Uterus (tissue), 4 donors: Measurements from ENCODE around the gene RAD51B. TPM values are rescaled to one million over a fixed set of nuclear protein-coding genes. Genes with fewer than 3 reads are reported as not detected.
A peak's percentile ranks its signal among the peaks of the same experiment; 100 is the strongest.

Experiments
- DNase-seq, 2 donors: peaks; one replicate each; pipeline ENCODE4 v3.0.0-alpha.2; 2019 to 2020
- H3K27ac ChIP-seq, 2 donors: fragments of 200-600 bp; sonication (generic); 1 replicate in 1 of 2; 2 replicates in 1 of 2; pipeline ENCODE4 v1.5.1; 2016 to 2018
- H3K27me3 ChIP-seq, 2 donors: fragments of 200-600 bp; sonication (generic); one replicate each; pipeline ENCODE4 v1.5.1; 2018 to 2019; ENCODE audit warnings: control low read depth in 1 of 2
- H3K36me3 ChIP-seq, 2 donors: fragments of 200-600 bp; sonication (generic); one replicate each; pipeline ENCODE4 v1.5.1; 2019; ENCODE audit warnings: control low read depth in 1 of 2
- H3K4me1 ChIP-seq, 2 donors: fragments of 200-600 bp; sonication (generic); one replicate each; pipeline ENCODE4 v1.5.1; 2018 to 2019; ENCODE audit warnings: control low read depth in 1 of 2
- H3K4me3 ChIP-seq, 2 donors: fragments of 200-600 bp; sonication (generic); 1 replicate in 1 of 2; 2 replicates in 1 of 2; pipeline ENCODE4 v1.5.1; 2018 to 2019; ENCODE audit warnings: mild to moderate bottlenecking in 1 of 2
- H3K9me3 ChIP-seq, 2 donors: fragments of 200-600 bp; sonication (generic); one replicate each; pipeline ENCODE4 v1.5.1; 2019; ENCODE audit warnings: control low read depth in 1 of 2
- POLR2A ChIP-seq, 2 donors: fragments of 450-650 bp; IDR thresholded peaks; one replicate each; pipeline ENCODE4 v1.6.1; 2016; ENCODE audit warnings: antibody characterized with exemption in 2 of 2, mild to moderate bottlenecking in 1 of 2, moderate library complexity in 1 of 2
- intact Hi-C: fragments of 100-400 bp; cut with DNase I; formaldehyde crosslinking; loops from one replicate; pipeline ENCODE4 v1.15.1; 2023; ENCODE audit warnings: low total_unique reads
- total RNA-seq, 4 donors: library from RNA; depleted of rRNA in 3 of 4; stranded (reverse); fragments of >200 nt in 3 of 4; gene quantifications; one replicate each; pipeline versions ENCODE4 v1.1.0 to v1.2.4, GENCODE V29; 2014 to 2023
- TF ChIP-seq, protein P1 (sequence below), 4 experiments: fragments of 200-600 bp in 2 of 4; fragments of 450-650 bp in 2 of 4; sonication (generic) in 2 of 4; IDR thresholded peaks; one replicate each; pipeline ENCODE4 v1.5.1; 2016 to 2019; ENCODE audit warnings: antibody characterized with exemption in 4 of 4, mild to moderate bottlenecking in 2 of 4, moderate library complexity in 1 of 4
- donor health status: DM: yes; HTN: yes; CAD: no.

RAD51B gene
- total RNA-seq, 4 donors from 2014 or later, result 29.5 to 100.0 (median 70.3) TPM

DNA sequence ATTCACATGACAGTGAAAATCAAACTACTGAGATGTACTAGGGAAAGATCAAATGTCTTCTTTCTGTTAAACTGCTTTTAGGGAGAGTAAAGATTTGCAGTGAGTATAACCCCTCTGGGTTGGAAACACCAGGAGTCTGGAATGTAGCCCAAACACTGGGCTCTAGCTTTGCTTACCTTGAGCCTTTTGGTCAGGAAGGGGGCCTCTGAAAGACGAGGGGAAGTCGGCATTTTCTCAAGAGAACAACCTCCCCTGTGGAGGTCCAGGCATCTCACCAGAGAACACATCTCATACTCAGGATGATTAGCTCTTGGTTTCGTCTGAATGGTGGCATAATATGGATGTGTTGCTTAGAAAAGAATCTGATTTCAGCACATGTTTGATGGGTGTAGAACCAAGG lies 804.2 kb downstream of the RAD51B start:
- Histone ChIP-seq H3K4me3 (no peak overlapping the region), H3K27ac (peak overlapping the region; percentile 71 to 86), H3K27me3 (no peaks in the 10 kb centered on the region), H3K9me3 (no peaks in the 10 kb centered on the region), H3K4me1 (peaks cover 0 to 9% of the 10 kb centered on the region in 2 donors), H3K36me3 (no peaks in the 10 kb centered on the region)
- TF ChIP-seq POLR2A (IDR thresholded peaks at IDR 0.05), result no peak
- TF ChIP-seq, protein P1, sequence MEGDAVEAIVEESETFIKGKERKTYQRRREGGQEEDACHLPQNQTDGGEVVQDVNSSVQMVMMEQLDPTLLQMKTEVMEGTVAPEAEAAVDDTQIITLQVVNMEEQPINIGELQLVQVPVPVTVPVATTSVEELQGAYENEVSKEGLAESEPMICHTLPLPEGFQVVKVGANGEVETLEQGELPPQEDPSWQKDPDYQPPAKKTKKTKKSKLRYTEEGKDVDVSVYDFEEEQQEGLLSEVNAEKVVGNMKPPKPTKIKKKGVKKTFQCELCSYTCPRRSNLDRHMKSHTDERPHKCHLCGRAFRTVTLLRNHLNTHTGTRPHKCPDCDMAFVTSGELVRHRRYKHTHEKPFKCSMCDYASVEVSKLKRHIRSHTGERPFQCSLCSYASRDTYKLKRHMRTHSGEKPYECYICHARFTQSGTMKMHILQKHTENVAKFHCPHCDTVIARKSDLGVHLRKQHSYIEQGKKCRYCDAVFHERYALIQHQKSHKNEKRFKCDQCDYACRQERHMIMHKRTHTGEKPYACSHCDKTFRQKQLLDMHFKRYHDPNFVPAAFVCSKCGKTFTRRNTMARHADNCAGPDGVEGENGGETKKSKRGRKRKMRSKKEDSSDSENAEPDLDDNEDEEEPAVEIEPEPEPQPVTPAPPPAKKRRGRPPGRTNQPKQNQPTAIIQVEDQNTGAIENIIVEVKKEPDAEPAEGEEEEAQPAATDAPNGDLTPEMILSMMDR (IDR thresholded peaks at IDR 0.05), result no peak
- DNase-seq, result peak in 1 of 2 donors; percentile 22
- intact Hi-C loops, result no loop called here

GRCh38 chr14:68624541-68625220 lies 805.1 kb downstream of the RAD51B start:
- intact Hi-C loops, result no loop called here
- peak overlapping the region; percentile 71 to 86 for H3K27ac ChIP-seq
- H3K4me3 ChIP-seq, result no peak overlapping the region
- H3K36me3 ChIP-seq, result no peaks in the 10 kb centered on the region
- no peaks in the 10 kb centered on the region for H3K9me3 ChIP-seq
- DNase-seq, result peak in 1 of 2 donors; percentile 19
- TF ChIP-seq, protein P1 (IDR thresholded peaks at IDR 0.05), result no peak
- H3K27me3 ChIP-seq, result no peaks in the 10 kb centered on the region
- peaks cover 0 to 9% of the 10 kb centered on the region in 2 donors for H3K4me1 ChIP-seq

DNA sequence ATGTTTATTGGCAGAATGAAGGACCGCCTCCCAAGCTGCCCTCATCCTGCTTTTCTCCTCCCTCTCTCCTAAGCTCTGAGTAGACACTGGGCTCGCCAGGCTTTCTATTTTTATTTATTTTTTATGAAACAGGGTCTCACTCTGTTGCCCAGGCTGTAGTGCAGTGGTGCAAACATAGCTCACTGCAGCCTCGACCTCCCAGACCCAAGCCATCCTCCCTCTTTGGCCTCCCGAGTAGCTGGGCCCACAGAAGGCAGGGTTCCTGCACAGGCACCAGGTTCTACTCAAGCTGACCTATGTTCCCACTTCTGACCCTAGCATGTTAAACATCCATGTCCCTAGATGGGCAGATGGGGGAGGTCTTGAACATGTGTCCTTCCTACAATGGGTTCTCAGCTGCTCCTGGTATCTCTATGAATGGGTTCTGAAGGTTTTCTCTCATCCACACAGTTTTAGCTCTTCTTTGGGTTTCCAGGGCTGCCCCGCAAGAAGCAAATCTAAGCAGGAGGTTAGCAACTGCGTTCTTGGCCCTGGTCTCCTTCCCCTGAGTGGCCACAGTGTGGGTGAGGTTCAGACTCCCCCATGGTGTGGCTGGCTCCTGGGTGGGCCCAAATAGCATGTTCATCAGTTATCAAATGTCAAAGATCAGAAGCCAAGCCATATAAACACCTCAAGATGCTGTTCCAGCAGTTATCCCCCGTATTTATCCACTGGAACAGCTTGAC lies 805.9 kb downstream of the RAD51B start:
- Histone ChIP-seq H3K27ac (peak overlapping the region; percentile 66 to 86), H3K4me3 (no peak overlapping the region), H3K4me1 (peaks cover 0 to 9% of the 10 kb centered on the region in 2 donors), H3K27me3 (no peaks in the 10 kb centered on the region), H3K36me3 (no peaks in the 10 kb centered on the region), H3K9me3 (no peaks in the 10 kb centered on the region)
- DNase-seq, result peak in 1 of 2 donors; percentile 12
- intact Hi-C loops, result no loop called here
- TF ChIP-seq, protein P1 (IDR thresholded peaks at IDR 0.05), result no peak
- no peak for TF ChIP-seq POLR2A (IDR thresholded peaks at IDR 0.05)

GRCh38 chr14:68626386-68626785 lies 806.8 kb downstream of the RAD51B start:
- Histone ChIP-seq H3K4me3 (no peak overlapping the region), H3K36me3 (no peaks in the 10 kb centered on the region), H3K9me3 (no peaks in the 10 kb centered on the region), H3K4me1 (peaks cover 0 to 8% of the 10 kb centered on the region in 2 donors), H3K27ac (peak overlapping the region; percentile 66 to 86), H3K27me3 (no peaks in the 10 kb centered on the region)
- TF ChIP-seq POLR2A (IDR thresholded peaks at IDR 0.05), result no peak
- TF ChIP-seq, protein P1 (IDR thresholded peaks at IDR 0.05), result no peak
- DNase-seq, result no peak
- intact Hi-C loops, result no loop called here
